SKM-1 treated with dmso at 0.1 percent for 144 hours (cell line): ENCODE measurements around the gene SNX32.
"Not testable (repeated sequence)": the region's sequence is repeated elsewhere in the genome, so short reads cannot be mapped to it uniquely, and the experiment has no call there.

Experiments
- DNase-seq: peaks from one replicate; lab custom pipeline; 2025; ENCODE audit not compliant: unreplicated experiment; lab: John Stamatoyannopoulos, UW

SNX32 gene

DNA sequence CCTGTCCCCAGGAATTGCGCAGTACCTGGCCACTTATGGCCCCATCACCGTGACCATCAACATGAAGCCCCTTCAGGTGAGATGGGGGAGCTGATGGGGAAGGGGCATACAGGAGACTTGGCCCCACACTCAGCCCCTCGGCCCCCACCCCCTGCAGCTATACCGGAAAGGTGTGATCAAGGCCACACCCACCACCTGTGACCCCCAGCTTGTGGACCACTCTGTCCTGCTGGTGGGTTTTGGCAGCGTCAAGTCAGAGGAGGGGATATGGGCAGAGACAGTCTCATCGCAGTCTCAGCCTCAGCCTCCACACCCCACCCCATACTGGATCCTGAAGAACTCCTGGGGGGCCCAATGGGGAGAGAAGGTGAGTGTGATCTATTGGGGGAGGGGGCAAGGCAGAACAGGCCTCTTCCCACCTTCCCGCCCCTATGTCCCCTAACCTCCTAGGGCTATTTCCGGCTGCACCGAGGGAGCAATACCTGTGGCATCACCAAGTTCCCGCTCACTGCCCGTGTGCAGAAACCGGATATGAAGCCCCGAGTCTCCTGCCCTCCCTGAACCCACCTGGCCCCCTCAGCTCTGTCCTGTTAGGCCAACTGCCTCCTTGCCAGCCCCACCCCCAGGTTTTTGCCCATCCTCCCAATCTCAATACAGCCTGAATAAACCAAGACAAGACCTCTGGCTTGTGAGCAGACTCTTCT lies 49.4 kb downstream of the SNX32 start:
- DNase-seq, result no peak

DNA sequence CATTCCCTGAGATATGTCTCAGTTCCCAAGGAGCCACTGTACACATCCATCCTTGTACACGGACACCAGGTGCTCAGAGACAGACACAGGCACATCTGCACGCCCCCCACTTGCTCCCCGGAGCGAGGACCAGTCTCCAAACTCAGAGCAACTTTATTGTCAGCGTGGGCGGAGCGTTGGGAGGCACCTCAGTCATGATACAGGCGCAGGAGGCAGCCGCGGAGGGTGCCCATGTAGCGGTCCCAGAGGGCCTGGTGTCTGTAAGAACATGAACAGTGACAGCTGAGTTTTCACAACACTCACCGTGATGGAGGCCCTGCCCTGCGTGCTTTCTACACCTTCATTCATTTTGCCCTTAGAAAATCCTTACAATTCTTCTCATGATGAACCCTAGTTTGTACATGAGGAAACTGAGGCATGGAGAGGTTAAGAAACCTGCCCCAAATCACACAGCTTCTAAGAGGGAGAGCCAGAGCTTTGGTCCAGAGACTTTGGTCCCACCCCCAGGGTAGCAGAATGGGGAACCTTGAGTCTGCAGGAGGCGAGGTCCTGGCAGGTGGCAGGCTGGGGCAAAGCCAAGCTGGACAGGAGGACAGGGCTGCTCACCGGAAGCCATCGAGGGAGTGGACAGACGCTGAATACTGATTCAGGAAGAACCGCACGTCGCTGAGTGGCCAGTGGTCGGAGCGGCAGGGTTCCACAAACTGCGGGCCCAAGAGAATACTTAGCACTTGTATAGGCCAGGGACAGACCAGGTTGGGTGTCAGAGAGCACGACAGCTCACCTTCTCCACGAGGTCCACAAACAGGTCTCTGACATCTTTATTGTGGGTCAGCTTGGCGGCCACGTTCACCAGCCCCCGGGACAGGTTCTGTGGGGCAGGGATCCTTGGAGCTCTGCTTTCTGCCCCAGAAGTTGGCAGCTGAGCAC lies 50.3 kb downstream of the SNX32 start:
- no peak for DNase-seq

DNA sequence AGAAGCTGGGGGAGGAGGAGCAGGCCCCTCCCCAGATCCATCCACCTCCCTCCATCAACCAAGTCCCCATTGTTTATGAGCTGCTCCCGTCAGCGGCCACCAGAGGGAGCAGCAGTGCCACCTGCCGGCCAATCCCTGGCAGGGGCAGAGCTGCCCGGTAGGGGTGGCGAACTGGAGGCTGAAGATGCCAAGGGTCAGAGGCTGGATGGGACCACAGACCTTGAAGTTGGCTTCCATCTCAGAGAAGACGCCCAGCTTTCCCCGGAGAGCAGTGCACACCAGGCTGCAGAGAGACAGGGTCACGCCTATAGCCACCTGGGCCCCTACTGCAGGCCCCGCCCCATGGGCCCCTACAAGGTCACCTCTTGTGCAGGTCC lies 50.9 kb downstream of the SNX32 start:
- DNase-seq, result peak; percentile 75

DNA sequence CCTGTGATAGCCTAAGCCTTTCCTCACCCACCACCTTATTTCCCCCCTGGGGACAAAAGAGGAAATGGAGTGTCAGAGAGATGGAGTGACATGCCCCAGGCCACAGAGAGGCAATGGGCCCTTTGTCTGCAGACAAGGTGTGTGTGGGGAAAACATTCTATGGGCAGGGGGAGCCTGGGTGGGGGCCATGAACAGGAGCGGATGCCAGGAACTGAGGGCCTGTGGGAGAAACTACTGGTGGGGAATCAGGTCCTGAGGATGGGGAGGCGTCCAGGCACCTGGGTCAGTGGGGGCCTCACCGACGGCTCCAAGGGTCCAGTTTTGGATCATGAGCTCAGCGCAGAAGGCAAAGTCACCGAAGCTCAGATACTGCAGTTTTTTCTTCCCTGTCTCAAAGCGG lies 51.5 kb downstream of the SNX32 start:
- DNase-seq, result no peak

DNA sequence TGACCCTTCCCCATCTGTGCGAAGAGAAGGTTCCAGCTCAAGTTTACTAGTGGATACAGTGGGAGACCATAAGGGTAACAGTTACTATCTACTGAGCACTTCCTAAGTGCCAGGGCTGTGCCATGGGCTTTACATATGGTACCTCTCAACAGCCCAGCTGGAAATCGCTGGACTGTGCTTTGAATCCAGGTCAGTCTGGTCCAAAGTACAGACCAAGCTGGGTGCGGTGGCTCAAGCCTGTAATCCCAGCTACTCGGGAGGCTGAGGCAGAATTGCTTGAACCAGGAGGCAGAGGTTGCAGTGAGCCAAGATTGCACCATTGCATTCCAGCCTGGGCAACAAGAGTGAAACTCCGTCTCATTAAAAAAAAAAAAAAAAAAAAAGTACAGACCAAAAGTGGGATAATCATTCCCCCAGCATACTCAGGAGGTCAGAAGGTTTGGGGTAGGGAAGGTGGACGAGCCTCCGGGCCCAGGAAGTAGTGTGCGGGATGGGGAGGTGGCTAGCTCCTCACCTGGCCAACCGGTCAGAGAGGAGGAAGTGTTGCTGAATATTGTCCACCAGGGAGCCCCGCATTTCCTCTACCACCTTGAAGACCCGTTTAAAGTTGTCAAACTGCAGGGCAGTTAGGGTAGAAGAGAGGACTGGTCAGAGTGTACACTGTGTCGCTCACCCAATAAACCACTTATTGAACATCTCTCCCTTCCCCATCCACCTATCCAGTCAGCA lies 52.2 kb downstream of the SNX32 start:
- DNase-seq, result no peak

DNA sequence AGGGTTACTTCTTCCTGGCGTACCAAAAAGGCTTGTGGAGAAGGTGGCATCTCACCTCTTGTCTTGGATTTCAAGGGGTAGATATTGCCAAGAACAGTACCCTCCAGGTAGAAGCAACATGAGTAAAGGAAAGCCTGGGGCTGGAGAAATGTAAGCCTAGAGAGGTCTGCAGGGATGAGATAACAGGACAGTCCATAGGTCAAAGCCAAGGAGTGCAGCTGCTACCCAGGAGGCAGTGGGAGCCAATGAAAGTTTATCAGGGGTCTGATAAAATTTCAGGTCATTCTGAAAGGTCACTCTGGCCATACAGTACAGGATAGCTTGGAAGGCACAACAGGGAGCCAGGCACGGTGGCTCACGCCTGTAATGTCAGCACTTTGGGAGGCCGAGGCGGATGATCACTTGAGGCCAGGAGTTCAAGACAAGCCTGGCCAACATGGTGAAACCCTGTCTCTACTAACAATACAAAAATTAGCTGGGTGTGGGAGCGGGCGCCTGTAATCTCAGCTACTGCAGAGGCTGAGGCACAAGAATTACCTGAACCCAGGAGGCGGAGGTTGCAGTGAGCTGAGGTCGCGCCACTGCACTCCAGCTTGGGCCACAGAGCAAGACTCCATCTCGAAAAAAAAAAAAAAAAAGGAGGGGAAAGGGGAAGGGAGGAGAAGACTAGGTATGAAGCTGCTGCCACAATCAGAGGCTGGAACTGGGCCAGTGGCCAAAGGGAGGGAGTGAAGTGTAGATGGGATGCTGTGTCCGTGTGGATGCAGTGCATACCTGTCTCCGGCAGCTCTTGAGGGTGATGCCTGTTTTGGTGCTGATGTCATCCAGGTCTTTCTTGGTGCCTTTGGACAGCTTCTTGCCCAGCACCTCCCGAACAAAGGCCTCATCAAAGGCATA lies 53.3 kb downstream of the SNX32 start:
- no peak for DNase-seq

DNA sequence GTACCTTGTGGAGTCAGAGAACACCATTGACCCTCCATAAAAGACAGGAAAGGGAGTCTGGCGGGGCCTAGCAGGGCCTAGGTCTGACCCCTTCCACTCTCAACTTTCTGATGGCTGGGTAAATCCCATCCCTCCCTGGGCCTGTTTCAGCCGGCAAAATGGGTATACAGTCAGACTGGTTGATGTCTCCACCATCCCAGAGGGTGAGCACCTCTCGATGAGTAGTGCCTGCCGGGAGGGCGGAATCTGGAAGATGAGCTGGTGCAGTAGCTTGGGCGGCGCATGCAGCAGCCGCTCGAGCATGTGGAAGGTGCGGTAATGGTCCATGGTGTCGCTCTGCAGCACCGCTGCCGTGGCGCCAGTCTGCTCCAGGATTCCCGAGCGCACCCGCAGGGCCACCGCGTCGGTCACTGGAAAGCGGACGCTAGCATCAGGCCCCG lies 54.0 kb downstream of the SNX32 start:
- DNase-seq, result no peak

DNA sequence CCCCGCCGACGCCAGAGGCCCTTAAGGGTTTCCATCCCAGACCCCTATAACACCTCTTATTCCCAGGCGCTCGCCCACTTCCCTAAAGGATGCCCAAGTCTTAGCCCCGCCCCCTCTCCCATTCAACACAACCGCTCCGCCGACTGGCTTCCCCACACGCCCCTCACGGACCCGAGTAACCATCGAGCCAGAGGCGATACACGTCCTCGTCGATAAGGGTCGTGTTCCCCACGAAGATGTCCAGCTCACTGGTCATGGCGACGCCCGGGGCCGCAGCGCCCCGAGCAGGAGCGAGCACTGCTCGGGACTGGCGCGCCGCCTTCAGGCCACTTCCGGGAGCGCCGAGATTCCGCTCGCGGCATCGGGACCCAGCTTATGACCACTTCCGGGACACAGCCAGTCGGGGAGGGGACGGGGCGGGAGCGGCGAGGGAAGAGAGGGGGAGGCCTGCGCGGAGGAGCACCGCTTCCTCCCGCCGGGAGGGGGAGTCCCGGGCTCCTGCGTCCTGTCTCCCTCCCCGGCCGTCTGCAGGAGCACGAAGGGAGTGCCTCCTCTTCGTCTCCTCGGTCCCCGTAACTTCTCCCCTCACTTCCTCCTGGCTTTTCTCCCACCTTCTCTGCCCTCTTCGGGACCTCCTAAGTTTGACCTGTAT lies 54.5 kb downstream of the SNX32 start, which contains the start of gene FIBP:
Gene FIBP, minus strand, starts transcription at position 309 of the 652 bp plus-strand sequence. Its CDS starts 53 bp downstream, at position 256.
- peak; percentile 96 for DNase-seq

DNA sequence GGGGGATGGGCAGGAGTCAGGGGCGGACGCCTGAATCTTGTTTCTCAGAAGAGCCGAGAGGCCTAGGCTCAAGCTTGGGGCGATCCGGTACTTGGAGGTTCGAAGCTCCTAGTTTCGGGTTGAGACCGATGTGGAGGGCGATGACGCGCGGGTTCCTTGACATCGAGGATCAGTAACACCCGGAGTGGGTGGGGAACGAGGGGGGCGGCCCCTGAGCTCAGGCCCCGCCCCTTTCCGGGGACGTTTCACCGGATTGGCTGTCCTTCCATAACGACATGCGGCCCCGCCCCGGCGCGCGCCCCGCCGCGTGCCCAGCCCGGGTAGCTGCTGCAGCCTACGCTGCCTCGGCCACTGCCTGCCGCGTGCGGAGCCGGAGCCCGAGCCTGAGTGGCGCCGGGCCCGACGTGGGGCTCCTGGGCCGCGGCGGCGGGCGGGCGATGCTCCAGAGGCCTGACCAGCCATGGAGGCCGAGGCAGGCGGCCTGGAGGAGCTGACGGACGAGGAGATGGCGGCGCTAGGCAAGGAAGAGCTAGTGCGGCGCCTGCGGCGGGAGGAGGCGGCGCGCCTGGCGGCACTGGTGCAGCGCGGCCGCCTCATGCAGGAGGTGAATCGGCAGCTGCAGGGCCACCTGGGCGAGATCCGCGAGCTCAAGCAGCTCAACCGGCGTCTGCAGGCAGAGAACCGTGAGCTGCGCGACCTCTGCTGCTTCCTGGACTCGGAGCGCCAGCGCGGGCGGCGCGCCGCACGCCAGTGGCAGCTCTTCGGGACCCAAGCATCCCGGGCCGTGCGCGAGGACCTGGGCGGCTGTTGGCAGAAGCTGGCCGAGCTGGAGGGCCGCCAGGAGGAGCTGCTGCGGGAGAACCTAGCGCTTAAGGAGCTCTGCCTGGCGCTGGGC lies 56.8 kb downstream of the SNX32 start, which contains the start of gene CCDC85B:
Gene CCDC85B, plus strand, starts transcription at position 350 of the 895 bp plus-strand sequence. Its CDS starts 111 bp downstream, at position 461.
- DNase-seq, result peak; percentile 89

DNA sequence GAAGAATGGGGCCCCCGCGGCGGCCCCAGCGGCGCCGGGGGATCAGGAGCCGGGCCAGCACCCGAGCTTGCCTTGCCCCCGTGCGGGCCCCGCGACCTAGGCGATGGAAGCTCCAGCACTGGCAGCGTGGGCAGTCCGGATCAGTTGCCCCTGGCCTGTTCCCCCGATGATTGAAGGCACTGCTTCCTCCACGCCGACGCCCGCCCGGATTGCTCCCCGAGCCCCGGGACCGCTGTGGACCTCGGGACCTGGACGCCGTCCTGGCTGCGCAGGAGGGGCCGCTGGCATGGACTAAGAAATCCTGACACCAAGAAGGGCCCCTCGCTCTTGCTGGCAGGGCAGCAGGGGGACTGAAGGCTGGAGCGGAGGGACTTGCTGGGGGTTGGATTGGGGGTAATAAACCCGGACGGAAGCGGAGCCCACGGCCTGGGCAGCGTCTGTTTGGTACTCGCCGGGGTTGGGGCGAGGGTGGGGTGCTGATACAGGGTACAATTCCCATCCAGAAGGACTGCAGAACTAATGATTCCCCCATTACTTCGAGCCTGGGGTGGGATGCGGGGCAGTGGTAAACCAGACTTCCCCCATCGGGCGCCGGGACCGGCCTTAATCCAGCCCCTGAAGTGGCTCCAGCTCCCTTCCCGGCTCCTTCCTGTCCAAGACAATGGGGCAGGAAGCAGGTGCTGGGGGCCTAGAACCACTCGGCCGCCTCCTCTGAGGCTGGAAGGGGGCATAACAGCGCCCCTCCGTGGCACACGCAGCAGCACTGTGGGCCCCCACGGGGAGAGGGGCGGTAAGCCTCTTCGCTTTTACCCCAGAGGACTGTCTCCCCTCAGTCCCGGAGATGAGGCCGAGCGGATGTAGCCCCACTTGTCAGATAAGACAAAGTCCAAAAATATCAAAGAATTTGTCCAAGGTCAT lies 57.7 kb downstream of the SNX32 start:
- DNase-seq, result no peak

DNA sequence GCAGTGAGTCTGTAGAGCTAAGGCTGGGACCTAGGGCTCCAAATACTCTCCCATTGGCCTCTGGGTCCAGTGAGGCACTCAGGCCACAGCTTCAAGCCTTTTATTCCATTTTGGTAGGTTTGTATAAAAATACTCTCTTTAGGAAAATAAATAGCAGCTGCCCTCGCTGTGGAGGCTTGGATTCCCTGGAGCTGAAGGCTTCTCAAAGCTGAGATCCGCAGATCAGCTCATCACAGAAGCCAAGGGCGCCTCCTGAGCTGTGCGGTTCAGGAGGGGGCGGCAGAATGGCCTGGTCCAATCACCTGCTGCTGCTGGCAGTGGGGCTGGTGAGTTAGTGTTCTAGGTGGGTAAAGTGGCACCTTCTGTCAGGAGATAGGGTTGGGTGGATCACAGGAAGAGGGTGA lies 58.4 kb downstream of the SNX32 start:
- DNase-seq, result not testable (repeated sequence)

DNA sequence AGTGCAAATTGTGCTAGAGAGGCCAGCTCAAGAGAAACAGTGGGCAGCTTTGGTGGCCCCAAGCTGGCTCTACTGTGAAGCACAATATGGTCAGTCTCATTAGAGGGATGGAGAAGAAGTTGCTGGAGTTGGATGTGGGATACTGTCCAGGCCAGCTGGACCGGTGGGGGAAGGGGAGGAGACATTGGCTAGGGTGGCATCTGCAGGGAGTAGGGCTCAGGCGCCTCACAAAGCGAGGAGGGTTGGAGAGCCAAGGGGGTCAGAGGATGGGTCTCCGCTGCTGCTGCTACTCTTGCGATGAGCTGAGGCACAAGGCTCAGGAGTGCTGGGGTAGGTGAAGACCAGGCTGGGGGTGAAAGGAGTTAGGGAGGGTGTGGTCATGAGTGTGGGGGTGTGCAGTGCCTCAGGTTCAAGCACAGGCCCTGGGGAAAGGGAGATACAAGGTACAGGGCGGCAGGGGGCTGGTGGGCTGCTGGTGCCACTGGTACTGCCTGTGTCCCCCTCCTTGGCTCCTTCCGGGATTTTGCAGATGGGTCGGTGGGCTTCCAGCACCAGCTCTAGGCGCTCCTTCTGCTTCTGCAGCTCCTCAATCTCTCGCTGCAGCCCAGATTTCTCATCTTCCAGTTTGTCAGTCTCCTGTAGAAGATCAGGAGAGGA lies 59.0 kb downstream of the SNX32 start:
- no peak for DNase-seq

DNA sequence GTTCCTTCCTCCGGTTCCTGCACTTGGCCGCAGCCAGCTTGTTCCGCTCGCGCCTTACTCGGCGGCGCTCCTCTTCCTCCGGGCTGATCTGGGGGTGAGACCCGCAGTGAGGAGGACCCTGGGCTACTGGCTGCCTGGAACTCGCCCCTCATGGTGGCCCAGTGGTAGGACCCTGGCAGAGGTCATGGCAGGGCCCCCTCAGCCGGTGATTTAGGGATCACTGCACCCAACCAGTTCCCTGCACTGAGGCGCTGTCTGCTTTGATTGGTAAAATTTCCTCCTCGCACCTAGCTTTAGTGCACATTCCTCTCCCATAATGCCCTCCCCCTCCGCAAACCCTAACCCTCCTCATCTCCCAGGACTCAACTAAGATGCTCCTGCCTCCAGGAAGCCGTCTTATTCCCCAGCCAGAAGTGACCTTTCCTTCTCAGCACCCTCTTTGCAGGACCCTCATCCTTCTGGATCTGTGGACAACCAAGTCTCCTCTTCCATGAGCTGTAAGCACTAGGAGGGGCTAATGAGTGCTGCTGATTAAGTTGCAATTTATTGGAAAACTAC lies 60.4 kb downstream of the SNX32 start:
- no peak for DNase-seq

DNA sequence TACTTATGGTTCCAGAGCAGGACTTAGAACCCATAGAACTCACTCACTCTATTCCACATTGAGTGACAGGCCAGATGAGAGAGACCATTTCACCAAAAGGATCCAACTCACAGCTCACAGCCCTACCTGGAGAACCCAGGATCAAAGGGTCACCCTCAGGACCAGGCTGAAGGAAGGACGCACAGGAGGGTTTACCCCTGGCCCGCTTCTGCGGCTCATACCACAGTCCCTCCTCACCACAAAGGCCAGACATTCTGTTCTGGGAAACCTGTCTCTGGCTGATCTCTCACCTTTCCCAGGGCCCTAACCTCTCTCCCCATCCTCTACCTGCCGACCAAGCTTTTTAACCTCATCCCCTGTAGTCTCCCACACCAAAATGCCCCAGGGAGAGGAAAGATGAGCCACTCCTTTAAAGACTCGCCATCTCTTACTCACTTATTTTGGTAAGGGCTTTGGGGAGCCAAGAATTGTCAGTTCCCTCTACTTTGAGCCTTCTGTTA lies 61.8 kb downstream of the SNX32 start:
- DNase-seq, result no peak

DNA sequence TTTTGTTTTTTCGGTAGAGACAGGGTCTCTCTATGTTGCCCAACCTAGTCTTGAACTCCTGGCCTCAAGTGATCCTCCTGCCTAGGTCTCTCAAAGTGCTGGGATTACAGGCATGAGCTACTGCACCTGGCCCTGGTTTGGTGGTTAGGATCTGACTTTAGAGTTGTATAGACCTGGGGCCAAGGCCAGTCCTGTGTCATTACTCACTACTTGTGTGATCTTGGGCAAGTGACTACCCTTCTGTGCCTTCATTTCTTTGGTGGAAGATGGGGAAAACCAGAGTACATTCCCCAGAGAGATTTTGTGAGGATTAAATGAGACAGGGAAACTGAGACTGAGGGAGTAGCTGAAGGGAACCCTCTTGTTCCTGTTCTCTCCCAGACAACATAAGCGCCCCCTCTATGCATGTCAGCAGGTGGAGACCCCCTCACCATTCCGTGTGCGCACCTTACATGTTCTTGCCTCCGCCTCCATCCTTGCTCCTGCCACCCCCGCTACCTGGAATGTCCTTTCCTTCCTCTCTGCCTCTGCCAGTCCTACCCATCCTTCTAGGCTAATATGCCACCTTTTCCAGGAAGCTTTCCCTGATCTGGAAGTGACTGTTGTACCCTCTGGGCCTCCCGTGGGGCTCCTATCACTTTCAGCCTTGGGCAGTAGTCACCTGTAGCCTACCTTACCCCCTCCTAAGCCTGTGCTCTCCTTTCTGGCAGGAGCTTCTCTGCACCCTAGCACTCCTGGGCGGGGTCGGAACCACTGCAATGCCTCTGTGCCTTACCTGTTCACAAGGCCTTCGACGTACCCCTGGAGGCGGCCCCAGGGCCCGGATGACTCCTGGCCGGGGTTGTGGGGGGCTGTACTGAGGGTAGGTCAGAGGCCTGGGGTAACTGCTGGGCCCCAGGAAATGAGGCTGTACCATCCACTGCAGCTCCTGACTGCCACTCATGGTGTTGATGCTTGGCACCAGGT lies 62.6 kb downstream of the SNX32 start:
- no peak for DNase-seq
